ENCODE data around the gene COPG1. TPM values are rescaled to one million over a fixed set of nuclear protein-coding genes. Genes with fewer than 3 reads are reported as not detected.

The COPG1 gene
- total and polyA plus RNA-seq, 10 of the 15 experiments (the other 5 are each of a cell fraction or from before 2014, with no cell fraction given), result 54.8 to 143 (median 91.2) TPM

DNA sequence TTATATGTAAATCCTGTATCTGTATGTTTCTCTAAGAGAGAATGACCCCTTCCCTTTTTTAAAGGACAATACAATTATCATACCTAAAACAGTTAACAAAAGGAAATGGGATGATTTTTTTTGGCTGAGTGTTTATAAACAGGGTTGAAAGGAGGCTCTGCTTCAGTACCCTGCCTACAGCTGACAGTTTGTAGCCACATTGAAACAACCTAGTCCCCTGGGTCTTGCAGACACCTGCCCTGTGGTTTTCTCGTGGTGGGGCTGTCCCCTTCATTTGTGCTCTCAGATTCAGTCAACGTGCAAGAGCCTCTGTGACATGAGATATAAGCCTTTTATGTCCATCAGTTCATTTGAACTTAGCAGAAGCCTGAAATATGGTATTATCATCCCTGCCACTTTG, 27.0 kb downstream of the COPG1 start (continued):
- peak; percentile 91 for TF ChIP-seq BHLHE40 (IDR thresholded peaks at IDR 0.05; ENCODE audit: borderline replicate concordance in 1 of 2, low read depth in 2 of 2, low read length in 1 of 2)
- 0 out of 2 replicates have a peak, but pooled peaks have one; percentile 43 for TF ChIP-seq ZNF24 (IDR thresholded peaks at IDR 0.05)

DNA sequence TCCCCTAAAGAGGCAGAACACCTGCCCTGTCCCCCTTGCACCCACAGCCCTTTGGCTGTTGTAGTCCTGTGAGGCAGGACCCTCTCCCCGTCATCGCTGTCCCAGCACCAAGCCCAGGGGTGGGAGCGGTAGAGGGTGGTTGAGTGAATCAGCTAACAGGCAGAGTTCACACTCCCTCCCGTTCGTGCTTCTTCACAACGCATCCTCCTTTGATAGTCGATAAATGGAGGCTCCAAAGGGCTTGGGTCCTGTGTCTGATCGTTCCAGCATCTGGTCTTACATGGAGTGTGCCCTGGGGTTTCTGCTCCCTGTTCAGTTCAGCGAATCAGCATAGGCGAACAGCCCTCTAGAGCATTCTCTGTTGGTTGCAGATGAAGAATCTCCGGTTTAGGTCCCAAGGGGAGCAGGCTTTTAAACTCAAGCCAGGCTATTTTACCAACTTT, 28.4 kb downstream of the COPG1 start:
- peaks cover 12 to 32% of the 10 kb centered on the region in 2 experiments for H3K36me3 ChIP-seq (ENCODE audit: control insufficient read depth in 2 of 2, insufficient read depth in 2 of 2, low read length in 1 of 2)
- H3K79me2 ChIP-seq (ENCODE audit: control insufficient read depth, insufficient read depth, low read length), result peaks cover 6% of the 10 kb centered on the region
- DNase-seq (ENCODE audit: low read depth, low spot score) (no peak), ATAC-seq (no peak), FAIRE-seq (no peak)
- H3K4me1 ChIP-seq (ENCODE audit: control insufficient read depth, insufficient read depth, low read length), result peaks cover 51% of the 10 kb centered on the region
- peak overlapping the region; percentile 36; the same call in 1 of the 2 replicates for H3K9ac ChIP-seq (ENCODE audit: control insufficient read depth, insufficient read depth, low read length)
- in situ Hi-C loops (cut with MboI), result no loop called here
- no peak overlapping the region for H3K27ac ChIP-seq (ENCODE audit: control insufficient read depth, insufficient read depth)
- intact Hi-C loops (cut with micrococcal nuclease; ENCODE audit: unreplicated experiment), result no loop called here
- CTCF ChIA-PET, result interaction anchor here (0.7 to 1.5 kb wide), 7 partner anchors 32 to 307 kb away, joined by 3 to 11 read pairs (median 3); a partner anchor contains a TSS
- SMC1A ChIA-PET (ENCODE audit: uncharacterized antibody, unreplicated experiment), result interaction anchor here (0.7 to 2.8 kb wide), 5 partner anchors 29 to 226 kb away, joined by 3 to 12 read pairs (median 4); partner anchors contain the start of gene RAB43
- no peaks in the 10 kb centered on the region for H3K27me3 ChIP-seq (replicated peaks in 1 of 2; ENCODE audit: control insufficient read depth in 2 of 2, insufficient read depth in 2 of 2, low read length in 1 of 2)
- peak overlapping the region; percentile 68 for H3K4me2 ChIP-seq (ENCODE audit: control insufficient read depth, insufficient read depth)
- TF ChIP-seq EGR1 (IDR thresholded peaks at IDR 0.05; ENCODE audit: borderline replicate concordance in 1 of 2, low read depth in 2 of 2, low read length in 2 of 2), result no peak
- no peak for TF ChIP-seq RUNX3 (IDR thresholded peaks at IDR 0.05; ENCODE audit: low read length)
- no peak for TF ChIP-seq NR2F1 (conservative IDR thresholded peaks at IDR 0.05)
- TF ChIP-seq NFYA (IDR thresholded peaks at IDR 0.05; ENCODE audit: borderline replicate concordance, low read depth, low read length), result no peak
- TF ChIP-seq FOS (IDR thresholded peaks at IDR 0.05; ENCODE audit: borderline replicate concordance, extremely low read depth, insufficient read length), result no peak
- TF ChIP-seq, protein P1, sequence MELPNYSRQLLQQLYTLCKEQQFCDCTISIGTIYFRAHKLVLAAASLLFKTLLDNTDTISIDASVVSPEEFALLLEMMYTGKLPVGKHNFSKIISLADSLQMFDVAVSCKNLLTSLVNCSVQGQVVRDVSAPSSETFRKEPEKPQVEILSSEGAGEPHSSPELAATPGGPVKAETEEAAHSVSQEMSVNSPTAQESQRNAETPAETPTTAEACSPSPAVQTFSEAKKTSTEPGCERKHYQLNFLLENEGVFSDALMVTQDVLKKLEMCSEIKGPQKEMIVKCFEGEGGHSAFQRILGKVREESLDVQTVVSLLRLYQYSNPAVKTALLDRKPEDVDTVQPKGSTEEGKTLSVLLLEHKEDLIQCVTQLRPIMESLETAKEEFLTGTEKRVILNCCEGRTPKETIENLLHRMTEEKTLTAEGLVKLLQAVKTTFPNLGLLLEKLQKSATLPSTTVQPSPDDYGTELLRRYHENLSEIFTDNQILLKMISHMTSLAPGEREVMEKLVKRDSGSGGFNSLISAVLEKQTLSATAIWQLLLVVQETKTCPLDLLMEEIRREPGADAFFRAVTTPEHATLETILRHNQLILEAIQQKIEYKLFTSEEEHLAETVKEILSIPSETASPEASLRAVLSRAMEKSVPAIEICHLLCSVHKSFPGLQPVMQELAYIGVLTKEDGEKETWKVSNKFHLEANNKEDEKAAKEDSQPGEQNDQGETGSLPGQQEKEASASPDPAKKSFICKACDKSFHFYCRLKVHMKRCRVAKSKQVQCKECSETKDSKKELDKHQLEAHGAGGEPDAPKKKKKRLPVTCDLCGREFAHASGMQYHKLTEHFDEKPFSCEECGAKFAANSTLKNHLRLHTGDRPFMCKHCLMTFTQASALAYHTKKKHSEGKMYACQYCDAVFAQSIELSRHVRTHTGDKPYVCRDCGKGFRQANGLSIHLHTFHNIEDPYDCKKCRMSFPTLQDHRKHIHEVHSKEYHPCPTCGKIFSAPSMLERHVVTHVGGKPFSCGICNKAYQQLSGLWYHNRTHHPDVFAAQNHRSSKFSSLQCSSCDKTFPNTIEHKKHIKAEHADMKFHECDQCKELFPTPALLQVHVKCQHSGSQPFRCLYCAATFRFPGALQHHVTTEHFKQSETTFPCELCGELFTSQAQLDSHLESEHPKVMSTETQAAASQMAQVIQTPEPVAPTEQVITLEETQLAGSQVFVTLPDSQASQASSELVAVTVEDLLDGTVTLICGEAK (IDR thresholded peaks at IDR 0.05; ENCODE audit: borderline replicate concordance), result no peak
- no peaks in the 10 kb centered on the region for H3K9me3 ChIP-seq (replicated peaks; ENCODE audit: control insufficient read depth, insufficient read depth, low read length)
- peaks cover 2% of the 10 kb centered on the region; the same call in 1 of the 2 replicates for H4K20me1 ChIP-seq (ENCODE audit: control insufficient read depth, insufficient read depth)
- peak overlapping the region; percentile 35; the same call in 1 of the 2 replicates for H2AFZ ChIP-seq (ENCODE audit: control insufficient read depth, low read depth, low read length)
- WGBS (ENCODE audit: insufficient coverage, insufficient replicate concordance, low lambda C conversion rate, missing lambda C conversion rate), result 77% methylated on average over 11 of the region's 11 CpGs
- POLR2A ChIA-PET, result interaction anchor here (0.7 to 3.7 kb wide), 10 partner anchors 29 to 158 kb away, joined by 4 to 27 read pairs (median 6); partner anchors contain the start of gene RAB43
- H3K4me3 ChIP-seq, result no peak overlapping the region
- no TSS peak for BruUV-seq (replicated peaks)
- RAD21 ChIA-PET (ENCODE audit: unreplicated experiment), result interaction anchor here (1.2 to 2.0 kb wide), 3 partner anchors 34 to 157 kb away, joined by 4 to 12 read pairs (median 5); a partner anchor contains a TSS
